Cardiac muscle cell (in vitro differentiated cells and primary cell): ENCODE results near the gene DHRS4L2. TPM values are rescaled to one million over a fixed set of nuclear protein-coding genes. Genes with fewer than 3 reads are reported as not detected.
A peak's percentile ranks its signal among the peaks of the same experiment; 100 is the strongest.

Source experiments
- DNase-seq, 2 donors: peaks; one replicate each; pipeline versions ENCODE4 v3.0.0 to v3.0.0-alpha.2; 2010 to 2017; ENCODE audit warnings: low read depth in 1 of 2, low spot score in 1 of 2
- H3K27ac ChIP-seq: fragments of 200-600 bp; sonication (generic); 2 replicates; pipeline ENCODE4 v1.5.1; 2016
- H3K27me3 ChIP-seq: fragments of 200-600 bp; sonication (generic); 2 replicates; pipeline ENCODE4 v1.6.0; 2016; ENCODE audit warnings: control low read depth
- H3K36me3 ChIP-seq: fragments of 200-600 bp; sonication (generic); 2 replicates; pipeline ENCODE4 v1.5.1; 2016; ENCODE audit warnings: control low read depth
- H3K4me1 ChIP-seq: fragments of 200-600 bp; sonication (generic); 2 replicates; pipeline ENCODE4 v1.8.1; 2017; ENCODE audit warnings: low read depth, mild to moderate bottlenecking, mixed run types
- H3K4me3 ChIP-seq: fragments of 200-600 bp; sonication (generic); 2 replicates; pipeline ENCODE4 v1.5.1; 2016; ENCODE audit warnings: mild to moderate bottlenecking
- H3K9me3 ChIP-seq: fragments of 200-600 bp; sonication (generic); 2 replicates; pipeline ENCODE4 v1.5.1; 2017; ENCODE audit warnings: low read depth, mild to moderate bottlenecking, control low read depth
- CTCF ChIP-seq: IDR thresholded peaks from 2 replicates; pipeline ENCODE4 v1.5.1; 2012; ENCODE audit warnings: low read depth, mild to moderate bottlenecking, low read length
- polyA plus RNA-seq: library from polyadenylated mRNA; unstranded; fragments of >200 nt; fragmentation: Nextera tagmentation; extraction: Ambion mirVana; gene quantifications from 2 replicates; pipeline ENCODE4 v1.2.1, GENCODE V29; 2016
- total RNA-seq: library from RNA; depleted of rRNA; stranded (reverse); fragments of >200 nt; gene quantifications from 2 replicates; pipeline ENCODE4 v1.2.3, GENCODE V29; 2016

The DHRS4L2 gene
- total and polyA plus RNA-seq, 2 experiments from 2014 or later: 13.7 to 33.1 TPM

DNA sequence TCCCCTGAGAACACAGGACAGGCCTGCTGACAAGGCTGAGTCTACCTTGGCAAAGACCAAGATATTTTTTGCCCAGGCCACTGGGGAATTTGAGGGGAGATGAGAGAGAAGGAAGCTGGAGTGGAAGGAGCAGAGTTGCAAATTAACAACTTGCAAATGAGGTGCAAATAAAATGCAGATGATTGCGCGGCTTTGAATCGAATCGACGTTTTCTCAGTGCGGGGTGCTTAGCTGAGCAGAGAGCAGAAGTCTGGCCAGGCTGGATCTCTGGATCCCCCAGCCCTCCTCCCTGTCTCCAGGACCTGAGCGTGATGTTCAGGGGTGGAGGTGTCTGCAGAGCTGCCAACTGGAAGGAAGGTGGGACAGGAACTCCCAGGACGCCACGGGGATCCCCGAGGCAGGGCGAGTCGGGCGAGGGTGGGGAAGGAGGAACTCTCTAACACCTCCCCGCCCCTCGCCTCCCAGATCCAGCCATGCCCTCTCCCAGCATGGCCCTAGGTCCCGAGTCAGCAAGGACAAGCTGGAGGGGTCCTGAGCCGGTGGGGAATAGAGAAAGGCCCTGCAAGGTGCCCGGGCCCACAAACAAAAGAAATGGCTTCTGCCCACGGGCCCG is 62.6 kb downstream of the DHRS4L2 start:
- no peaks in the 10 kb centered on the region for H3K4me1 ChIP-seq
- no peak for TF ChIP-seq CTCF
- H3K9me3 ChIP-seq: no peaks in the 10 kb centered on the region
- no peaks in the 10 kb centered on the region for H3K27me3 ChIP-seq
- H3K36me3 ChIP-seq: no peaks in the 10 kb centered on the region
- no peak overlapping the region for H3K27ac ChIP-seq
- H3K4me3 ChIP-seq: peak overlapping the region; percentile 41
- peak in 1 of 2 donors; percentile 7 for DNase-seq

DNA sequence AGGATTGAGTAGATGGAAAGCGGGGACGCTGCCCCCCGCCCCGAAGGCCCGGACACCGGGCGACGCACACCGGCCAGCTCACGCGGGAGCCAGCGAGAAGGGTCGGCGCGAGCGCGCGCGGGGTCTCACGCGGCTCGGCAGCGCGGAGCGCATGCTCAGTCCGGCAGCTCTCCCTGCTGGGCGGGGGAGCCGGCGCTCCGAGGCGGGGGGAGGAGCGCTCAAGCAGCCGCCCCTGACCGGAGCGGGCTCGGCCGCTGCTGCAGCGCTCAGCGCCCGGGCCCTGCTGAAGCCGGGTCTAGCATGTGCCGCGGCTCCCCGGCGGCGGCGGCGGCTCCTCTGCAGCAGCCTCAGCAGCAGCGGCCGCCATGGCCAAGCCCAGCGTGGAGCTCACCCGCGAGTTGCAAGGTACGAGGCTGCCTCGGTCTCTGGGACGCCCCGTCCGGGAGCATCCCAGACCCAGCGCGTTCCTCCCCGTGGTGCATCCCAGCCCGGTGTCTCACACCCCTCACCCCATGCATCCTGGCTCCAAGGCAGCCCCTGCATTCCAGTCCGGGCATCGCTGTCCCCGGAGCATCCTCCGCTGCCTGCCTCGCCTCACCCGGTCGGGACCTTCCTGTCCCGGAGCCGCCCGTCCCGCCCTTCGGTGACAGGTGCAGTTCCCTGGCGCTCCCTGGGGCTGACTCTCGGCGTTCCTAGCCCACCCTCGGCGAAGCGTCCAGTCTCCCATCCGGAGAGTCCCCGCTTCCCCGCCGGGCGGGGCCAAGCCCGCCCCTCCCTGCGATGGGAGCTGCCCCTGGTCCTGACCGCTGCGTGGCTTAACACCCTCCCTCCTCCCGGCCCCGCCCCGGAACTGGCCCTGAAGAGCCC is 63.3 kb downstream of the DHRS4L2 start, which contains the start of gene CARMIL3:
TSS of gene CARMIL3 (plus strand) at position 221 of the 867 bp plus-strand sequence. CDS start at position 366, 145 bp downstream.
- DNase-seq: peak; percentile 61 to 84
- H3K4me1 ChIP-seq: no peaks in the 10 kb centered on the region
- H3K36me3 ChIP-seq: no peaks in the 10 kb centered on the region
- no peak within 1 kb of the TSS for H3K27ac ChIP-seq
- no peak for TF ChIP-seq CTCF
- no peaks in the 10 kb centered on the region for H3K9me3 ChIP-seq
- no peaks in the 10 kb centered on the region for H3K27me3 ChIP-seq
- peak within 1 kb of the TSS; percentile 41 for H3K4me3 ChIP-seq

DNA sequence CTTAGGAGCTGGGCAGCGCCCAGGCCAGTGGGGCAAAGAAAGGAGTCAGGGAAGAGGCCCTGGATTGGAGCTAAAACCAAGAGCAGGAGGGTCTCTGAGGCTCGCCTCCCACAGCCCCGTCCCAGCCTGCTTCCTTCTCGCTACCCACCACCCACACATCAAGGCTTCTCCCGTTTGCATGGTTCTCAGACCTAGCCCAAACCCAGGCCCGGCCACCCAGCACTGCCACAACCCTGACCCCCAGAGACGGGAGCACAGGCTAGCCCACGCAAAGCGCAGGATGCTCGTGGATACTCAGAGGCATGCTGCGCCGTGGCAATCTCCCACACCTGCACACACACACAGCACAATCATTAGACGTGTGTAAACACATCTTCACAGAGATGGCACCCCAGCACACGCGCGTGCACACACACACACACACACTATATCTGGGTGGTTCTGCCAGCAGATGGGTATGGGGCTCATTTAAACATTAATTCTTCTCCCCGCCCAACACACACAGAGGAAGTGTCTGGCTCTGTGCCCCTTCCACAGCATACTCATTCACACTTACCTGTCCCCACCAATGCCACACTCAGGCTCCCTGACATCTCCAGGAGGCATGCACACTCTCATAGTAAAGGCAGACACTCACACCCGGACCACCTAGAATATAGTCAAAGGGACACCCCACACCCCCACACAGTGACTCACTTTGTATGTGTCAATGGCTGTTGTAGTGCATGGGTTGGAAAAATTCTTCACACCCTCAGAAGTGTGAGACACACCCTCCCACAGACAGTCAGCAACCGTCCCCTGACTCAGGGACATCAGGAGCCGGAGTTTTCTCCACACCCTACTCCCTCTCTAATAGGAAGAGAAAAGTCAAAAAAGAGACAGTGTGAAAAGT is 64.2 kb downstream of the DHRS4L2 start:
- H3K4me1 ChIP-seq: no peaks in the 10 kb centered on the region
- H3K4me3 ChIP-seq: no peak overlapping the region
- H3K36me3 ChIP-seq: no peaks in the 10 kb centered on the region
- TF ChIP-seq CTCF: no peak
- no peak overlapping the region for H3K27ac ChIP-seq
- no peak for DNase-seq
- H3K27me3 ChIP-seq: no peaks in the 10 kb centered on the region
- H3K9me3 ChIP-seq: no peaks in the 10 kb centered on the region

DNA sequence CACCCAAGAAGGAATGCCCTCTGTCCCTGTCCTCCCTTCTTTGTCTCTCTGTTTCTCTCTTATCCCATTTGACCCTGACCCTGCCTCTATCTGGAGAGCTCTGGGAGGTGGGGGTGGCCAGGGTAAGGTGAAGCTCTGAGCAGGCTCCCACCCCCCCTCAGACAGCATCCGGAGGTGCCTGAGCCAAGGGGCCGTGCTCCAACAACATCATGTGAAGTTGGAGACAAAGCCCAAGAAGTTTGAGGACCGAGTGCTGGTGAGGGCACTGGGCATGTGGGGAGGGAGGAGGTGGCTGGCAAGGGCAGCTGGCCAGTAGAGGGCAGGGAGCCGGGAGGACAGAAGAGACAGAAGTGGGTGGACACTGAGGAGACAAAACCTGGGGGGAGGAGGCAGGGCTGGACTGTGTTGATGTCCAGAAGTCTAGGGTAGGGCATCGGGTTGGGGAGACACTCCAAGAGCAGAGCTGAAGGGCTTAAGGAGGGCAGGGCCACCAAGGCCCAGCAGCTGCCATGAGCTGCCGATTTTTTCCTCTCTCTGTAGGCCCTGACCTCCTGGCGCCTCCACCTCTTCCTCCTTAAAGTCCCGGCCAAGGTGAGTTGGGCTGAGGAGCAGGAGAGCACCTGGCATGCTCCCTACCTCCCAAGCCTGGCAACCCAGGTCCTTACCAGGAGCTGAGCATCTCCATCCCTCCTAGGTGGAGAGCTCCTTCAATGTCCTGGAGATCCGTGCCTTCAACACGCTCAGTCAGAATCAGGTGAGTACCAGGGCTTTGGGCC is 65.0 kb downstream of the DHRS4L2 start:
- no peak for TF ChIP-seq CTCF
- DNase-seq: no peak
- Histone ChIP-seq H3K27me3 (no peaks in the 10 kb centered on the region), H3K27ac (no peak overlapping the region), H3K36me3 (no peaks in the 10 kb centered on the region), H3K4me1 (no peaks in the 10 kb centered on the region), H3K4me3 (no peak overlapping the region), H3K9me3 (no peaks in the 10 kb centered on the region)

- Histone ChIP-seq H3K4me1 (no peaks in the 10 kb centered on the region), H3K36me3 (no peaks in the 10 kb centered on the region), H3K4me3 (no peak overlapping the region), H3K9me3 (no peaks in the 10 kb centered on the region), H3K27me3 (no peaks in the 10 kb centered on the region), H3K27ac (no peak overlapping the region)
- DNase-seq: no peak
- no peak for TF ChIP-seq CTCF
Measured at GRCh38 chr14:24054324-24054641, 65.6 kb downstream of the DHRS4L2 start.
